ENCODE data around the gene SPRY1.

DNA sequence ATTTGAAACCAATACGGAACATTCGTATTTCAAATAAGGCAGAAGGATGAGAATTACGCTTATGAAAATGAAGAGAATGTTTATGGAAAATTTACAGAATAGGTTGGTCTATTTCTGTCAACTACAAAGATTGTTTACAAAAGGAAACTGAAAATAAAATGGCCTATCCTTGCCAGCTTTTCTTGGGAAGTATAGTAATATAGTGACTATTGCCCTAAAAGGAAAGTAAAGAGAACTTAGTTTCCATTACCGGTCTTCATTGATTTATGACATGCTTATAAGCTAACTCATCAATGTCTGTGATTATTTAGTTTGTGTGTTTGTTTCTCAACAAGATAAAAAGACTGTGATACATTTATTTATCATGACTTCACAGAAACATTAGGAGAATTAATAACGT is 2.9 kb upstream of the SPRY1 start:
- no peak for TF ChIP-seq POLR2A (IDR thresholded peaks at IDR 0.05; ENCODE audit: low read length)
- TF ChIP-seq GATA1 (IDR thresholded peaks at IDR 0.05; ENCODE audit: low read depth, low read length) = no peak

Data from erythroblast (primary cell).